MM.1S (cell line): Measurements from ENCODE around the gene NR1H2.

Source experiments
- DNase-seq: peaks from one replicate; pipeline ENCODE4 v3.0.0-alpha.2; 2015
- H2AFZ ChIP-seq: fragments of 300-600 bp; sonication (generic); 2 replicates; pipeline ENCODE4 v1.6.0; 2016; ENCODE audit warnings: antibody characterized with exemption, low read length
- H3F3A ChIP-seq: fragments of 300-600 bp; sonication (generic); 2 replicates; pipeline ENCODE4 v1.6.1; 2016; ENCODE audit warnings: mild to moderate bottlenecking, antibody characterized with exemption, low read length, moderate library complexity, mixed read lengths; ENCODE audit not compliant: insufficient read depth
- H3K27ac ChIP-seq: fragments of 300-600 bp; sonication (generic); 2 replicates; pipeline ENCODE4 v1.5.1; 2016; ENCODE audit warnings: mild to moderate bottlenecking, low read length
- H3K27me3 ChIP-seq: fragments of 300-600 bp; sonication (generic); replicated peaks from 2 replicates; pipeline ENCODE4 v1.6.0; 2016; ENCODE audit warnings: low read length; ENCODE audit not compliant: insufficient read depth
- H3K36me3 ChIP-seq: fragments of 300-600 bp; sonication (generic); replicated peaks from 2 replicates; pipeline ENCODE4 v1.6.1; 2016; ENCODE audit warnings: mild to moderate bottlenecking, low read length, mixed read lengths; ENCODE audit not compliant: insufficient read depth
- H3K4me1 ChIP-seq: fragments of 300-600 bp; sonication (generic); 2 replicates; pipeline ENCODE4 v1.6.1; 2016; ENCODE audit warnings: low read length, mixed read lengths
- H3K4me2 ChIP-seq: fragments of 300-600 bp; sonication (generic); 2 replicates; pipeline ENCODE4 v1.6.0; 2016; ENCODE audit warnings: low read depth, low read length
- H3K4me3 ChIP-seq: fragments of 300-600 bp; sonication (generic); 2 replicates; pipeline ENCODE4 v1.5.1; 2016; ENCODE audit warnings: low read length, mixed read lengths
- H3K79me2 ChIP-seq: fragments of 300-600 bp; sonication (generic); 2 replicates; pipeline ENCODE4 v1.6.1; 2016; ENCODE audit warnings: mixed run types, low read length, mixed read lengths
- H3K9ac ChIP-seq: fragments of 300-600 bp; sonication (generic); 2 replicates; pipeline ENCODE4 v1.6.1; 2016; ENCODE audit warnings: low read length, mixed read lengths
- H3K9me2 ChIP-seq: fragments of 300-600 bp; sonication (generic); replicated peaks from 2 replicates; pipeline ENCODE4 v1.6.1; 2016; ENCODE audit warnings: mild to moderate bottlenecking, low read length, mixed read lengths; ENCODE audit not compliant: insufficient read depth
- H3K9me3 ChIP-seq: fragments of 300-600 bp; sonication (generic); replicated peaks from 2 replicates; pipeline ENCODE4 v1.6.1; 2016; ENCODE audit warnings: mild to moderate bottlenecking, low read length, mixed read lengths; ENCODE audit not compliant: insufficient read depth
- H4K20me1 ChIP-seq: fragments of 300-600 bp; sonication (generic); 2 replicates; pipeline ENCODE4 v1.6.1; 2016; ENCODE audit warnings: mild to moderate bottlenecking, low read length, moderate library complexity, mixed read lengths; ENCODE audit not compliant: insufficient read depth
- EZH2 ChIP-seq: fragments of 300-600 bp; sonication (generic); optimal IDR thresholded peaks from 2 replicates; pipeline ENCODE3; 2017; ENCODE audit warnings: low read depth, mild to moderate bottlenecking, antibody characterized with exemption, low read length, mixed read lengths
- EZH2phosphoT487 ChIP-seq: fragments of 300-600 bp; sonication (generic); IDR thresholded peaks from 2 replicates; pipeline ENCODE4 v1.6.1; 2018; ENCODE audit warnings: antibody characterized with exemption, low read length
- TF ChIP-seq, protein P1 (sequence below): fragments of 300-600 bp; sonication (generic); IDR thresholded peaks from 2 replicates; pipeline ENCODE4 v1.5.1; 2016; ENCODE audit warnings: antibody characterized with exemption, low read length, mixed read lengths

Gene NR1H2

DNA sequence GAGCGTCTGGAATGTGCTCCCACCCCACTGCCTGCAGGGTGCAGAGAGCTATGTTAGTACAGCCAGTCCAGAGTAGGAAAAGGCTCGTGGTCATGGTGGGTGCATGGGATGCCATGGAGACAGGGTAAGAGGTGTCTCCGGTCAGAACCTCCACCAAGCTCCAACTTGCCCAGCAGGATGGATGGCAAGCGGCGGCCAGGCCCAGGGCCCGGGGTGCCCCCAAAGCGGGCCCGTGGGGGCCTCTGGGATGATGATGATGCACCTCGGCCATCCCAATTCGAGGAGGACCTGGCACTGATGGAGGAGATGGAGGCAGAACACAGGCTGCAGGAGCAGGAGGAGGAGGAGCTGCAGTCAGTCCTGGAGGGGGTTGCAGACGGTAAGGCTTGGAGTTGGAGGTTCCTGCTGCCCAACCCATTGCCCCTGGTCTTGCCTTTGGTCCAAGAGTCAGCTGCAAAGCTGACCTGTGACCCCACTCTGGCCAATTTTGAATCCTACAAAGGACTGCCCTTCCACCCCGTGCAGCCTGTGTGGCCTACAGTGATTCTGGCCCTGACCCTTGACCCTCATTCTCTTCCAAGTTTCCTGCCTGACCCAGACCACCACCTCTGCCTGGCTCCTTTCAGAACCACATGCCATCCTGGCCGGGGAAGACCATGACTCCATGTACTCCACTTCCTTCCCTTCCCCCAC is 22.6 kb downstream of the NR1H2 start:
- H3K36me3 ChIP-seq: no peaks in the 10 kb centered on the region
- no peak overlapping the region for H2AFZ ChIP-seq
- H3K27me3 ChIP-seq: no peaks in the 10 kb centered on the region
- peaks cover 19% of the 10 kb centered on the region for H3K79me2 ChIP-seq
- H4K20me1 ChIP-seq: no peaks in the 10 kb centered on the region
- H3K4me2 ChIP-seq: no peak overlapping the region
- no peak overlapping the region for H3K4me3 ChIP-seq
- H3F3A ChIP-seq: no peaks in the 10 kb centered on the region
- no peak overlapping the region for H3K9ac ChIP-seq
- no peak overlapping the region for H3K27ac ChIP-seq
- no peak for DNase-seq
- TF ChIP-seq EZH2phosphoT487 (no peak), EZH2 (no peak)
- TF ChIP-seq, protein P1, sequence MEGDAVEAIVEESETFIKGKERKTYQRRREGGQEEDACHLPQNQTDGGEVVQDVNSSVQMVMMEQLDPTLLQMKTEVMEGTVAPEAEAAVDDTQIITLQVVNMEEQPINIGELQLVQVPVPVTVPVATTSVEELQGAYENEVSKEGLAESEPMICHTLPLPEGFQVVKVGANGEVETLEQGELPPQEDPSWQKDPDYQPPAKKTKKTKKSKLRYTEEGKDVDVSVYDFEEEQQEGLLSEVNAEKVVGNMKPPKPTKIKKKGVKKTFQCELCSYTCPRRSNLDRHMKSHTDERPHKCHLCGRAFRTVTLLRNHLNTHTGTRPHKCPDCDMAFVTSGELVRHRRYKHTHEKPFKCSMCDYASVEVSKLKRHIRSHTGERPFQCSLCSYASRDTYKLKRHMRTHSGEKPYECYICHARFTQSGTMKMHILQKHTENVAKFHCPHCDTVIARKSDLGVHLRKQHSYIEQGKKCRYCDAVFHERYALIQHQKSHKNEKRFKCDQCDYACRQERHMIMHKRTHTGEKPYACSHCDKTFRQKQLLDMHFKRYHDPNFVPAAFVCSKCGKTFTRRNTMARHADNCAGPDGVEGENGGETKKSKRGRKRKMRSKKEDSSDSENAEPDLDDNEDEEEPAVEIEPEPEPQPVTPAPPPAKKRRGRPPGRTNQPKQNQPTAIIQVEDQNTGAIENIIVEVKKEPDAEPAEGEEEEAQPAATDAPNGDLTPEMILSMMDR: no peak
- no peaks in the 10 kb centered on the region for H3K4me1 ChIP-seq
- no peaks in the 10 kb centered on the region for H3K9me2 ChIP-seq
- H3K9me3 ChIP-seq: no peaks in the 10 kb centered on the region

DNA sequence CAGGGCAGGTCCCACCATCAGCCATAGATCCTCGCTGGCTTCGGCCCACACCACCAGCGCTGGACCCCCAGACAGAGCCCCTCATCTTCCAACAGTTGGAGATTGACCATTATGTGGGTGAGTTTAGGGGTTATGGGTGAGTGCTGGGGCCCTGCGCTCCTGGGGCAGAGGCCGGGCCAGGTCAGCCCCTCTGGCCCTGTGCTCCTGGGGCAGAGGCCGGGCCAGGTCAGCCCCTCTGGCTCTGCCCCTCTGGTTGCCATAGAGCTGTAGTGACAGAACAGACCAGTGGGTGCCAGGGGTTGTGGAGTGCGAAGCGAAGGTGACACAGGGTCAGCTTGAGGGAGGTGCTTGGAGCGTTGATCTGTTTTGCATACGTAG is 23.1 kb downstream of the NR1H2 start:
- Histone ChIP-seq H3K9me3 (no peaks in the 10 kb centered on the region), H3K36me3 (no peaks in the 10 kb centered on the region), H3K4me1 (no peaks in the 10 kb centered on the region), H2AFZ (no peak overlapping the region), H3K4me2 (no peak overlapping the region), H3K79me2 (peaks cover 15% of the 10 kb centered on the region), H3K9me2 (no peaks in the 10 kb centered on the region), H4K20me1 (no peaks in the 10 kb centered on the region), H3K4me3 (no peak overlapping the region), H3K9ac (no peak overlapping the region), H3K27ac (no peak overlapping the region), H3K27me3 (no peaks in the 10 kb centered on the region), H3F3A (no peaks in the 10 kb centered on the region)
- TF ChIP-seq, protein P1: no peak
- TF ChIP-seq EZH2phosphoT487: no peak
- TF ChIP-seq EZH2: no peak
- DNase-seq: no peak

DNA sequence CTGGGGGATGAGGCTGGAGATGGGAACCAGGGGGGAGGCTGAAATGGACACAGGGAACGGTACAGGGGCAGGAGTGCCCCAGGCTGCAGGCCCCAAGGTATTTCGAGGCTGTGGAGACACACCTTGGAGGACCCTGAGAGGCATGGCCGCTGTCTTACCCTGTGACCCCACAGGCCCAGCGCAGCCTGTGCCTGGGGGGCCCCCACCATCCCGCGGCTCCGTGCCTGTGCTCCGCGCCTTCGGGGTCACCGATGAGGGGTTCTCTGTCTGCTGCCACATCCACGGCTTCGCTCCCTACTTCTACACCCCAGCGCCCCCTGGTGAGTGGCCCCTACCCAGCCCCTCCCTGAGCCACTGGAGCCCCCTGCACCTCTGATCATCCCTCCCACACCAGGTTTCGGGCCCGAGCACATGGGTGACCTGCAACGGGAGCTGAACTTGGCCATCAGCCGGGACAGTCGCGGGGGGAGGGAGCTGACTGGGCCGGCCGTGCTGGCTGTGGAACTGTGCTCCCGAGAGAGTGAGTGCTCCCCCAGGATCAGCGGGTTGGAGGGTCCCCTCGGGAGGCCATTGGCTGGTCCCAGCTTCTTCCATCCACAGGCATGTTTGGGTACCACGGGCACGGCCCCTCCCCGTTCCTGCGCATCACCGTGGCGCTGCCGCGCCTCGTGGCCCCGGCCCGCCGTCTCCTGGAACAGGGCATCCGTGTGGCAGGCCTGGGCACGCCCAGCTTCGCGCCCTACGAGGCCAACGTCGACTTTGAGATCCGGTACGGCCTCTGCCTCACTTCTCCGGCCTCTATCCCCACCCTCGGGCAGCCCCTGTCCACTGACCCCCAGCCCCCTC is 25.6 kb downstream of the NR1H2 start:
- Histone ChIP-seq H4K20me1 (no peaks in the 10 kb centered on the region), H3K27me3 (no peaks in the 10 kb centered on the region), H3K9ac (no peak overlapping the region), H3K4me2 (no peak overlapping the region), H3K27ac (no peak overlapping the region), H3F3A (no peaks in the 10 kb centered on the region), H3K36me3 (no peaks in the 10 kb centered on the region), H2AFZ (no peak overlapping the region), H3K79me2 (peaks cover 4% of the 10 kb centered on the region), H3K9me3 (no peaks in the 10 kb centered on the region), H3K9me2 (no peaks in the 10 kb centered on the region), H3K4me3 (no peak overlapping the region), H3K4me1 (no peaks in the 10 kb centered on the region)
- DNase-seq: no peak
- no peak for TF ChIP-seq EZH2phosphoT487
- no peak for TF ChIP-seq EZH2
- TF ChIP-seq, protein P1: no peak
